ENCODE results near the gene MACROD1.

The MACROD1 gene

DNA sequence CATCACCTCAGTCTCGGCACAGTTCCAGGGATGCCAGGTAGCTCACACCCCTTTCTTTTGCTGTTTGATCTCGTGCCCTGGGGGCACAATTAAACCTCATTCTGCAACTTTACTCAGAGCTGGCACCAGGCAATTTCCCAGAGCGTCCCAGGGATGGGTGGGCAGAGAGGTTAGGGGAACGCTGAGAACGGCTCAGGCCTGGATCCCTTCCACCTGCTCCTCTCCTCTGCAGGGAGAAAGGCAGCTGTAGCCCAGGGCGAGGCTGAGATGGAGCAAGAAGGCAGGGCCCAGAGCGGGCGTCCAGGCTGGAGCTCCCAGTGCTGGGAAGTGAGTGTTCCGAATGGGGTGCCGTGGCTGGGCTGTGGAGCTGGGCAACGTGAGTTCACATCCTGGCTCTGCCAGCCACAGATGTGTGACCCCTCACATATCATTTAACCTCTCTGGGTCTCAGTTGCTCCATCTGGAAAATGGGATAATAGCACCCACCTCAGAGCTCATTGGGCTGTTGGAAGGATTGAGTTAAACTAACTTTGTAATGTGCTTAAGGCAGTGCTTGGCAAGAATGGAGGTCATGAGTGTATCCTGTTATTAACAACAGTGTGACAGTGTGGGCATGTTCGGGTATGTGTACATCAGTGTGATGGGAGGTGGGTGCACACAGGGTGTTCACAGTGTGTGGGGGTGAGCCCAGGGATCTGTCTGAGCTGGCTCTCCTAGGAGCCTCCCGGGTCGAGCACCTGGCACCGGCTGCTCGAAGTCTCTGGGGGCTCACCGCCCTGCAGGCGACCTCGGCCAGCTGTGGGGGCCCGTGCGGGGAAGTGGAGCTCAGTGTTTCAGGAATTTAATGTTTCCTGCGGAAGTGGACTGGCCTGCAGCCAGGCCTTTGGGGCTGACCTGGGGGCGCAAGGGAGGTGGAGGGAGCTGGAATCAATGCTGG lies 164.2 kb downstream of the MACROD1 start:
- H3K4me3 ChIP-seq (ENCODE audit: low read depth, low read length) = no peak overlapping the region
- TF ChIP-seq CTCF (IDR thresholded peaks at IDR 0.05; ENCODE audit: low read depth, low read length) = no peak

- TF ChIP-seq CTCF (IDR thresholded peaks at IDR 0.05; ENCODE audit: low read depth, low read length) = no peak
- no peak overlapping the region for H3K4me3 ChIP-seq (ENCODE audit: low read depth, low read length)
Measured at GRCh38 chr11:64000740-64001483, 165.0 kb downstream of the MACROD1 start.

DNA sequence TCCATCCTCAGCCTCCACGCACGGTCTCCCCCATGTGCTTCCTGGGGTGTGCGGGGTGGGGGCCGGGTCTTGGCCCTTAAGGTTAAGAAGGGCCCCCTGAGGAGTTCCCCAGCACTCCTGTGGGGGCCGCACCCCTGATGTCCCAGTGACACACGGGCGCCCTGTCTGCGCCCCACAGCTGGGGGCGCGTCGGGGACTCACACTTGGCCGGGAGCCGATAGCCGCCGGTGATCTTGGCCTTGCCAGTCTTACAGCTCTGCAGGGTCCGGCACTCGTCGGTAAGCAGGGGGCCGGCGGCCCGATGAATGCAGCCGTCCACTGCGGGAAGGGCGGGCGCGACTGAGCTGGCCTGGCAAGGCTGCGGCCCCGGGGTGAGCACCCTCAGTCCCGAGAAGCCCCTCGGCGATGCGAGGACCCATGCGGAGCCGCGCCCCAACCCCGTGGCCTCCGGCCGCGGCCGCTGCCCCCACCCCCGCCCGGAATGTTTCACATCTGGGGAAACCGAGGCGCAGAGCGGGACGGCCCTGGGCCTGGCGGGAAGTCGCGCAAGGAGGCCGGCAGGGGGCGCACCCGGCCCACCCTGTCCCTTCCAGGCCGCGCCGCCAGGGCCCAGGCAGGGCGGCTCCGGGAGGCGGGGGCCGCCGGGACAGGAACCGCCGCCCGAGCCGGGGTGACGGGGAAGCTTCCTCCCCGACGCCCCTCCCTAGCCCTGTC lies 165.7 kb downstream of the MACROD1 start:
- H3K4me3 ChIP-seq (ENCODE audit: low read depth, low read length) = no peak overlapping the region
- peak; percentile 40 for TF ChIP-seq CTCF (IDR thresholded peaks at IDR 0.05; ENCODE audit: low read depth, low read length)

DNA sequence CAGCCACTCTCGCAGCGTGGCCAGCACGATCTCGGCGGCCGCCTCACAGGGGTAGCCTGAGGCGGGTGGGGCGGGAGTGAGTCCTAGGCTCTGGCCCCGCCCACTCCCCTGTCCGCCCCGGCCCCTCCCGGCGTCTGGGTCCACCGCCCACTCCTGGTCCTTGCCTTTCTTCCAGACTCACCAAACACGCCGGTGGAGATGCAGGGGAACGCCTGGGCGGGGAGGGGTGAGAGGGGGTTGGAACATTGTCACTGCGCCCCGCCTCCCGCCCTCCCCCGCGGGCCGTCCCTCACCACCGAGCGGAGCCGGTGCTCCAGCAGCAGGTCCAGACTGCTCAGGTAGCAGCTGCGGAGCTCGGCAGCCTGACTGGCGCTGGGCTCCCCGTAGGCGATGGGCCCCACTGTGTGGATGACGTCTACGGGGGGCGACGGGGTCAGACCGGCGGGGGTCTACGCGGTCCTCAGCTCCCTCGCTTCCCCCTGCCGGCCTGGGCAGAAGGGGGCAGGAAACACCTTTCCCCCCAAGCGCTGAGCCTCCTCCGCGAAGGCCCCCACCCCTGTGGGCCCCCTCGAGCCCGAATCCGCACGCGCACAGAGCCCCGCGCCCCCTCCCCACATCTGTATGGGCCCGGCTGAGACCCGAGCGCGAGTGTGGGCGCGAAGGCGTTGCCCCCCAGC lies 166.4 kb downstream of the MACROD1 start:
- no peak for TF ChIP-seq CTCF (IDR thresholded peaks at IDR 0.05; ENCODE audit: low read depth, low read length)
- no peak overlapping the region for H3K4me3 ChIP-seq (ENCODE audit: low read depth, low read length)

- H3K4me3 ChIP-seq (ENCODE audit: low read depth, low read length) = no peak overlapping the region
- TF ChIP-seq CTCF (IDR thresholded peaks at IDR 0.05; ENCODE audit: low read depth, low read length) = no peak
Measured at GRCh38 chr11:63998558-63999348, 167.2 kb downstream of the MACROD1 start.

GRCh38 chr11:63997801-63998337 lies 168.0 kb downstream of the MACROD1 start:
- H3K4me3 ChIP-seq (ENCODE audit: low read depth, low read length) = no peak overlapping the region
- no peak for TF ChIP-seq CTCF (IDR thresholded peaks at IDR 0.05; ENCODE audit: low read depth, low read length)
